Natural killer cell (primary cell): Measurements from ENCODE around the gene CREBBP. TPM values are rescaled to one million over a fixed set of nuclear protein-coding genes. Genes with fewer than 3 reads are reported as not detected.

Source experiments
- ATAC-seq, 3 donors: fragments of 150-1000 bp in 2 of 3; fragments of 200-7000 bp in 1 of 3; cut with Tn5 transposase; 1 replicate in 1 of 3; 2 replicates in 2 of 3; pipeline ENCODE4 v1.10.0; 2021; ENCODE audit warnings: mild to moderate bottlenecking in 2 of 3, moderate library complexity in 2 of 3
- DNase-seq, 2 donors: peaks; one replicate each; pipeline versions ENCODE4 v3.0.0 to v3.0.0-alpha.2; 2013 to 2021; ENCODE audit warnings: mixed read lengths in 1 of 2
- H3K27ac ChIP-seq: one replicate; pipeline ENCODE4 v1.5.1; 2013; ENCODE audit warnings: mild to moderate bottlenecking, low read length
- H3K27me3 ChIP-seq: one replicate; pipeline ENCODE4 v1.6.1; 2013; ENCODE audit warnings: low read length; ENCODE audit not compliant: control insufficient read depth, insufficient read depth
- H3K36me3 ChIP-seq: one replicate; pipeline ENCODE4 v1.6.1; 2013; ENCODE audit warnings: low read length; ENCODE audit not compliant: control insufficient read depth, insufficient read depth
- H3K4me1 ChIP-seq: one replicate; pipeline ENCODE4 v1.6.1; 2013; ENCODE audit warnings: low read length; ENCODE audit not compliant: control insufficient read depth, insufficient read depth
- H3K4me3 ChIP-seq: one replicate; pipeline ENCODE4 v1.5.1; 2013; ENCODE audit warnings: low read length
- H3K9me3 ChIP-seq: one replicate; pipeline ENCODE4 v1.6.1; 2013; ENCODE audit warnings: low read length; ENCODE audit not compliant: control insufficient read depth, insufficient read depth
- H3K27ac Mint-ChIP-seq, 2 donors: one replicate each; pipeline ENCODE4 v1.8.0; 2022; ENCODE audit warnings: mild to moderate bottlenecking in 2 of 2, mixed read lengths in 2 of 2, moderate library complexity in 1 of 2
- H3K27me3 Mint-ChIP-seq, 2 donors: one replicate each; pipeline ENCODE4 v1.8.0; 2022; ENCODE audit warnings: low read depth in 2 of 2, mixed read lengths in 2 of 2
- H3K36me3 Mint-ChIP-seq: one replicate; pipeline ENCODE4 v1.8.0; 2022; ENCODE audit warnings: mixed read lengths
- H3K4me1 Mint-ChIP-seq, 2 donors: one replicate each; pipeline ENCODE4 v1.8.0; 2022; ENCODE audit warnings: mixed read lengths in 2 of 2
- H3K4me3 Mint-ChIP-seq: one replicate; pipeline ENCODE4 v1.8.0; 2022; ENCODE audit warnings: mild to moderate bottlenecking, moderate library complexity, mixed read lengths
- H3K9me3 Mint-ChIP-seq, 2 donors: one replicate each; pipeline ENCODE4 v1.8.0; 2022; ENCODE audit warnings: mixed read lengths in 2 of 2
- CTCF ChIP-seq: fragments of 200-600 bp; IDR thresholded peaks from one replicate; pipeline ENCODE4 v1.8.0; 2022; ENCODE audit warnings: antibody characterized with exemption
- whole genome bisulfite sequencing: methylation state at CpG from one replicate; pipeline ENCODE4 v1.1.7; 2013; ENCODE audit warnings: missing lambda C conversion rate; ENCODE audit not compliant: insufficient coverage; 5-methylcytosine and 5-hydroxymethylcytosine counted together
- intact Hi-C: fragments of 100-400 bp; cut with micrococcal nuclease; formaldehyde crosslinking; loops from one replicate; pipeline ENCODE4 v1.14.2; 2022
- total RNA-seq, 4 donors: library from RNA; stranded (reverse); fragments of 120-200 nt in 1 of 4; gene quantifications; one replicate each; pipeline versions ENCODE4 v1.2.3 to v1.2.4, GENCODE V29; 2013 to 2022

Gene CREBBP
- total RNA-seq, 3 donors from 2014 or later (not counting 1 experiment from before 2014, with no cell fraction given), result 197 to 234 (median 224) TPM

GRCh38 chr16:3754772-3755171, 125.7 kb downstream of the CREBBP start:
- peaks cover 70% of the 10 kb centered on the region for H3K36me3 ChIP-seq

DNA sequence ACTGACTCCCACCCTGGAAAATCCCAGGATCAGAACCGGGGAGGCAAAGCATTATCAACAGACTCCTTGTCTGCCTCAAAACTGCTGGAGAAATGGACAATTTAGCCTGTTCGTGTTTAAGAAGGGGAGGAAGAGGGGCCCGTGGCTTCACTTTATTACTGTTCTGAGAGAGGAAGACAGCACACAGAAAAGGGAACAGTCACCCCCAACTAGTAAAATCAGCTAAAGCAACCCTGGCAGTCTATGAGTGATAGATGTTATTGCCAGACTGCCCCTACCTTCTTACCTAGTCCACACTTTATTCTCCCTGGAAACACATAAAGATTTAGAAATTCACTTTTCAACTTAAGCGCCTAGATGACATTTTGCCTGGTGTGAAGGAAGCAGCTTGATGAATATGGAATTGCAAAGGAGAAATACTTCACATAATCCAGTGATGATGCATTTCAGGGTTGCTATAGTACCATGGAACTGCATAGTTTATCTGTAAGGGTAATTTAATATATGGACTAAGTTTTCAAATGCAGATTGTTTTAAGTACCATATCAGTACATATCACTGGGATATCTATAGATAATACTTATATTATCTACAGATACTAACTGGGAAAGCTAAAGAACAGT, 126.3 kb downstream of the CREBBP start:
- Histone ChIP-seq H3K27me3 (no peaks in the 10 kb centered on the region), H3K4me1 (no peaks in the 10 kb centered on the region), H3K4me3 (no peak overlapping the region), H3K9me3 (no peaks in the 10 kb centered on the region), H3K27ac (no peak overlapping the region), H3K36me3 (peaks cover 70% of the 10 kb centered on the region)
- Mint-ChIP-seq H3K27ac (peak overlapping the region; percentile 11 to 58), H3K9me3 (no peaks in the 10 kb centered on the region), H3K4me1 (peaks cover 23 to 29% of the 10 kb centered on the region in 2 donors), H3K36me3 (no peaks in the 10 kb centered on the region), H3K4me3 (no peak overlapping the region), H3K27me3 (no peaks in the 10 kb centered on the region)
- ATAC-seq (no peak), DNase-seq (no peak)
- 87% methylated on average over 2 of the region's 4 CpGs for WGBS
- TF ChIP-seq CTCF, result no peak
- intact Hi-C loops, result no loop called here

More at GRCh38 chr16:3754772-3755171, 125.7 kb downstream of the CREBBP start:
- no peak for TF ChIP-seq CTCF
- Mint-ChIP-seq H3K27ac (no peak overlapping the region), H3K9me3 (no peaks in the 10 kb centered on the region), H3K27me3 (no peaks in the 10 kb centered on the region), H3K4me3 (no peak overlapping the region), H3K36me3 (no peaks in the 10 kb centered on the region), H3K4me1 (peaks cover 23 to 28% of the 10 kb centered on the region in 2 donors)
- ATAC-seq, result no peak
- no peak for DNase-seq
- no peak overlapping the region for H3K4me3 ChIP-seq
- H3K27me3 ChIP-seq, result no peaks in the 10 kb centered on the region
- H3K27ac ChIP-seq, result no peak overlapping the region
- intact Hi-C loops, result no loop called here
- 98% methylated on average over 4 of the region's 5 CpGs for WGBS
- no peaks in the 10 kb centered on the region for H3K4me1 ChIP-seq
- no peaks in the 10 kb centered on the region for H3K9me3 ChIP-seq

DNA sequence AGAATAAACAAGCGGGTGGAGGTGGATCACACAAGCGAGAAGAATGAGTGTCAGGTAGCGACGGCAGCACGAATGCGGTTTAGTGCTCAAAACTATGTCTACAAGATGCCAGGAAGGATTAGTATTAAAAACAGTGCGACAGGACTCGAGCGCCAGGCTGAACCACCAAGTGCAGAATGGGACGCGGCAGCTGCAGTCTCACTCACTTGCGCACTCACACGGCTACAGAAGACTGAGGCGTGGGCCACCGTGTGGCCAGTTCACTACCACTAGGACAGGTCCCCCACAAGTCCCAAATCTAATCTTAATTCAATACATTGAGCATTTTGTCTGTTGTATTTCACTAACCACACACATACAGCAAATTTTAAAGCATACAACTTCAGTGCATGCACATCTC, 127.5 kb downstream of the CREBBP start:
- H3K27ac ChIP-seq, result no peak overlapping the region
- DNase-seq (no peak), ATAC-seq (no peak)
- H3K4me1 ChIP-seq, result no peaks in the 10 kb centered on the region
- Mint-ChIP-seq H3K27ac (no peak overlapping the region), H3K9me3 (no peaks in the 10 kb centered on the region), H3K4me3 (no peak overlapping the region), H3K4me1 (peaks cover 23 to 29% of the 10 kb centered on the region in 2 donors), H3K36me3 (no peaks in the 10 kb centered on the region), H3K27me3 (no peaks in the 10 kb centered on the region)
- no peak for TF ChIP-seq CTCF
- intact Hi-C loops, result no loop called here
- WGBS, result 98% methylated on average over 15 of the region's 15 CpGs
- H3K4me3 ChIP-seq, result no peak overlapping the region
- H3K36me3 ChIP-seq, result peaks cover 75% of the 10 kb centered on the region
- no peaks in the 10 kb centered on the region for H3K27me3 ChIP-seq
- no peaks in the 10 kb centered on the region for H3K9me3 ChIP-seq

DNA sequence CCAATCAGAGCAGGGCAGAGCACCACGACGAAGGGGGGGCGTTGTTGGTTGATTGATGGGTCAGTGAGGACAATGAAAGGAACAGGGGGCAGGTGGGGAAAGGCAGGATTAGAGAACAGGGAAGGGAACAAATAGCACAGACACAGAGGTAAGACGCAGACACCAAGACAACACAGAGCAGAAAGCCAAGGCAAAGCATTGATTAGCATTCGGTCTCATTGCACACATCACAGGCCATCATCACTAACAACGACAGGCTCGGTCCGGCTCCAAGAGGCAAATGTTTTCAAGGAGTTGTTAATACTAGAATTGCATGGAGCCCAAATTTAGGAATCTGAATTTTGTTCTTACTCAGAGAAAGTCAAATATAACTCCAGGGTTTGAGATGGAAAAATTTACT, 128.6 kb downstream of the CREBBP start:
- peaks cover 69% of the 10 kb centered on the region for H3K36me3 ChIP-seq
- TF ChIP-seq CTCF, result no peak

More for the DNA sequence above, 128.6 kb downstream of the CREBBP start:
- ATAC-seq (no peak), DNase-seq (no peak)
- Mint-ChIP-seq H3K27me3 (no peaks in the 10 kb centered on the region), H3K4me3 (no peak overlapping the region), H3K4me1 (peaks cover 28 to 34% of the 10 kb centered on the region in 2 donors), H3K27ac (peak overlapping the region; percentile 7 to 70), H3K36me3 (peaks cover 5% of the 10 kb centered on the region), H3K9me3 (no peaks in the 10 kb centered on the region)
- intact Hi-C loops, result no loop called here
- Histone ChIP-seq H3K27ac (no peak overlapping the region), H3K27me3 (no peaks in the 10 kb centered on the region), H3K4me3 (no peak overlapping the region), H3K9me3 (no peaks in the 10 kb centered on the region), H3K4me1 (no peaks in the 10 kb centered on the region)
- WGBS, result 98% methylated on average over 6 of the region's 8 CpGs
